ENCODE measurements around the gene CDK5RAP2.

GRCh38 chr9:120372040-120372439 is 207.9 kb downstream of the CDK5RAP2 start:
- TF ChIP-seq, protein P1, sequence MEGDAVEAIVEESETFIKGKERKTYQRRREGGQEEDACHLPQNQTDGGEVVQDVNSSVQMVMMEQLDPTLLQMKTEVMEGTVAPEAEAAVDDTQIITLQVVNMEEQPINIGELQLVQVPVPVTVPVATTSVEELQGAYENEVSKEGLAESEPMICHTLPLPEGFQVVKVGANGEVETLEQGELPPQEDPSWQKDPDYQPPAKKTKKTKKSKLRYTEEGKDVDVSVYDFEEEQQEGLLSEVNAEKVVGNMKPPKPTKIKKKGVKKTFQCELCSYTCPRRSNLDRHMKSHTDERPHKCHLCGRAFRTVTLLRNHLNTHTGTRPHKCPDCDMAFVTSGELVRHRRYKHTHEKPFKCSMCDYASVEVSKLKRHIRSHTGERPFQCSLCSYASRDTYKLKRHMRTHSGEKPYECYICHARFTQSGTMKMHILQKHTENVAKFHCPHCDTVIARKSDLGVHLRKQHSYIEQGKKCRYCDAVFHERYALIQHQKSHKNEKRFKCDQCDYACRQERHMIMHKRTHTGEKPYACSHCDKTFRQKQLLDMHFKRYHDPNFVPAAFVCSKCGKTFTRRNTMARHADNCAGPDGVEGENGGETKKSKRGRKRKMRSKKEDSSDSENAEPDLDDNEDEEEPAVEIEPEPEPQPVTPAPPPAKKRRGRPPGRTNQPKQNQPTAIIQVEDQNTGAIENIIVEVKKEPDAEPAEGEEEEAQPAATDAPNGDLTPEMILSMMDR (IDR thresholded peaks at IDR 0.05) = no peak
- TF ChIP-seq POLR2A (IDR thresholded peaks at IDR 0.05) = no peak

Measured in vagina (tissue), 2 donors.